ENCODE data around the gene CRYBB1.

GRCh38 chr22:26577081-26577480, 40.7 kb downstream of the CRYBB1 start:
- TF ChIP-seq CTCF (conservative IDR thresholded peaks at IDR 0.05; ENCODE audit: low read depth, low read length) (no peak), EZH2 (IDR thresholded peaks at IDR 0.05; ENCODE audit: low read length, unreplicated experiment) (no peak)

Measured in PC-3 (cell line).